GM21723 (cell line): Measurements from ENCODE around the gene PCDH9.
"Not testable (repeated sequence)": the region's sequence is repeated elsewhere in the genome, so short reads cannot be mapped to it uniquely, and the experiment has no call there.

Experiments used
- ATAC-seq: cut with Tn5 transposase; IDR thresholded peaks from one replicate; pipeline ENCODE4 v1.9.1; 2021; ENCODE audit warnings: mild to moderate bottlenecking, moderate library complexity; ENCODE audit not compliant: unreplicated experiment

PCDH9 gene

DNA sequence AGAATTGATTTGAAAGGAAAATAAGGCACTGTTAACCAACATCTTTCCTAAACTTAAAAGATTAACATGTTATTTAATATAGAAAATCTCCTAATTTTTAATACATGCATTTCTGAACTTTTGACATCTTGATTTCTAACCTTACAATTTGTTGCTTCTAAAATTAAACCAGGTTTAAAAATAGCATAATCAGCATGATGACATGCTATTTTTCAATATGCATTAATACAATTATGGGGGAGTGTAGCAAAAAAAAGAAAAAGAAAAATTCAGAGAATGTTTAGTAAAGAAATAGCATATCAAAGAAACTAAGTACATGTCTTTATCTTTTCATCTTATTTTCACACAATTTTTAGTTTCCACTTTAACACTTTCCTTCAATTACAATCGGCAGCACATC, 98.7 kb downstream of the PCDH9 start:
- ATAC-seq: no peak

DNA sequence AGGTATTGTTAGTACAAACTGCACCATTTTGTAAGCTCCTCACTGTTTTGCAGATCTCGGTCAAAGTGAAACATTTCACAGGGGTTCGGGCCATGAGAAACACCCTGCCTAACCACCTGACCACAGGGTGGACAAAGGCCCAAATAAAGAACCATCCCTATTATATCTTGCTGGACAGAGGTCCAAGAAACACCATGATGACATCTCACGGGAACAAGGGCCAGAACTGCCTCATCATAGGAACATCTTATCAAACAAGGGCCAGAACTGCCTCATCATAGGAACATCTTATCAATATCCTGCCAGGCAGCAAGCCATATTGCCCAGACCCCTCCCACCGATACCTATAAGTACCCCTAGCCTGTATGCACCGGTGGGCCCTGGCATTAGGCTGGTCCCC, 99.7 kb downstream of the PCDH9 start:
- ATAC-seq: no peak

DNA sequence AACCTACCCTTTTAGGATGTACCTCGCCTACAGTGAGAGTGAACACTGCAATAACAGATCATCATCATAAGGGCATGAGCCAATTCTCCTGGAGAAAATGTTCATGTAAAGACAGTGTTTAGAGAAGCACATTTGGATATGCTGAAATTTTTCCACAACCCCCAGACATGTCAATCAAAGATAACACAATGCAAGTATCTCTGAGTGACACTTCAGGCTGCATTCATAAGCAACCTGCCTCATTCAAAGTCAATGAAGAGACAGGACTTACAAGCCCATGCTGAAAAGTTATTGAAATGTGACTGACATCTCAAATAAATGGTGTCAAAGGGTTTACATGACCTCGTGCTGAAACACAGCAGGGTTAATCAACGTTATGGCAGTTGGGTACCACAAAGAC, 102.0 kb downstream of the PCDH9 start:
- ATAC-seq: no peak

DNA sequence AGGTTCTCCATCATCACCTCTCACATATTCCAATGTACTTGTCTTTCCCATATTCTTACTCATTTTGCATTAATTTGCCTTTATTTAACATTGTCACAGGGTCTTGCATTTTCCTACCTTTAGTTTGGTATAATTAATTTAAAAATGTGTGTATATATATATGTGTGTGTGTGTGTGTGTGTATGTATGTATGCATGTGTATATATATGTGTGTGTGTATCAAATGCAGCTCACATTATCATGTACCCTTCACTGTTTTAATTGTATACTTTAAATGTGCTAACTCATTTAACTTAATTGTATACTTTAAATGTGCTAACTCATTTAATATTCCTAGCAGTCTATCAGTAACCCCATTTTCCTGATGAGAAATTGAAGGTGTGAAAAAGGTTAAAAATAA, 104.5 kb downstream of the PCDH9 start:
- no peak for ATAC-seq

DNA sequence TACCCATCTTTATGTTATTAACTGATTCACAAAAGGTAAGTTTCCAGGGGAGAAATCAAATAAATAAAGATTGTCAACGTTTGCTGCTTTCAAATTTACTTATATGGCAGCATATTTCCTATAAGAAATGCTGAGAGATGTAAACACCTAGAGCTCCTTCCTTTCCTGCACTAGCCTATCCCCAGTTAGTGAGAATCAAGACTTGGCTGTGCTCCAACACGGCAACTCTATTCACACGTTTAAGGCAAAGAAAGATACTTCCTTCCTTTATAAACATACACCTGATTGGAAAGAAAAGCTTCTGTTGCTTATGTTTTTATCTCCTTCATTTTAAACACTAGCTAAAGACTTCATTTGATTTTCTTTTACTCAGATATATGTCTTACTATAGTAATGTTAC, 107.0 kb downstream of the PCDH9 start:
- ATAC-seq: no peak

DNA sequence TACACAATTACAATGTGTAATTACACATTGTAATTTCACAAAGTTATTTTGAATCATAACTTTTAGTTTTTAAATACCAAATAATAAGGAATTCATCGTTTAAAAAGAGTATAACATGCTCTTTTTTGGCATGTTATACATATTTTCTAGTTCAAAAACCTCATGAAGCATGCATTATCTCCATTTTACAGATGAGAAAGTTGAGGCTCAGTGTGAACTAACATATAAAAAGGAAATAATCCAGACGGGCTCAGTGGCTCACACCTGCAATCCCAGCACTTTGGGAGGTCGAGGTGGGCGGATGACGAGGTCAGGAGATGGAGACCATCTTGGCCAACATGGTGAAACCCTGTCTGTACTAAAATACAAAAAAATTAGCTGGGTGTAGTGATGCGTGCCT, 107.9 kb downstream of the PCDH9 start:
- no peak for ATAC-seq

DNA sequence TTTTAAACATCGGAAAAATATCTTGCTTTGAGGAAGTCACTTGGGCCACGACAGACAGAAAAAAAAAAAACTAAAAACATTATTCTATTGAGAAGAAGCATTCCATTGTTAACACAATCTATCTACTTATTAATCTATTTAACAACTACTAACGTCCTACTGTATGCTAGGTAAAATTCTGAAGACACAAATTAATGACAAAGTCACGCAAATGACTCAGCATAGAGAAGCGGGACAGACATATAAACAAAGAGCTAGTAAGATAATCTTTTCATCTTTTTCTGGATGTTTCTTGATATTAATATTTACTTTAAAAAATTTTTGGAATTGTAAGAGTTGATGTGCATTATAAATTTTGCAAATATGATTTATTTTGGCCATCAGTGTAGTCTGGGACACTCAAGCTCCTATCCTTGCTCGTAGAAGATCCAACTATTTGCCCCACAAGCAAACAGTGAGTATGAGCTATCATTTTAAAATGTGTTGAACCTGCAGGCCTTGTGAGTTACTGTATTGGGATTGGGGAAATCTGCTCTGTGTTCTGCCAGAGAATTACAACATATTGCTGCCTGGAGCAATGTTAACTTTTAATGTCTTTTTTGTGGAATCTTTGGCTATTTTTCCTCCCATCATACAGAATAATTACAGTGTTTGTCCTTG, 109.1 kb downstream of the PCDH9 start:
- no peak for ATAC-seq

DNA sequence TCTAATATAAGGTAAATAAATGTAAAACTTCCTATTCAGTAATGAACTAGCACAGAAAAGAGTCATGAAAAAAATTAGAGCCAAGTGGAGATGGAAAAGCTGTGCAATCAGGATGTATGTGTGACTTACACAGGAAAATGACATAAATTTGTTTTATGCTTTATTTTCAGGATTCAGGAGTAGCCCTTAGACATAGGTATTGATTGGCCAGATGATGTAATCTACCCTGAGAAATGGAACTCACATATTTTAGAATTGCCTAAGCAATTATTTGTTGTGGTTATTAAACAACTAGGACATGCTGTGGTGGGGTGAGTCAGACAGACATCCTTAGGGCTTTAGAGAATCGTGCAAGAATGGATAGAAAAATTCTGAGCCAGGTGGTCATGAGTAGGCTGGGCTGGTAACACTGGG, 110.6 kb downstream of the PCDH9 start:
- ATAC-seq: no peak

DNA sequence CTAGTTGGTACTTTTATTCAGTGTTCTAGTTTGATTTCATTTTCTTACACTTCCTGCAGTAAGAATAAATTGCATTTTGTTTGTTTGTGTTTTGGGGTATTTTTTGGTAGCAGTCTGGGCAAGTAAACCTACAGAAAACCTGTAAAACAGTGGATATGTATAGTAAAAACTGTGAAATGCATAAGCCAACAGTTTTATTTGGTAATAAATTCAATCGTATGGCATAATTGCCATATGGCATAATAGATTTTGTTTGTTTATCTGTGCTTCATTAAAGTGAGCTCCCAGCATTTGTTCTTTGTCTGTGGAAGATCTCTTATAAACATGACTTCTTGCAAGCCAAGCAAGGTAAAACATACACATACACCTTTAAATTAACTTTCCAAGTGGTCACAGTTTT, 111.9 kb downstream of the PCDH9 start:
- no peak for ATAC-seq

DNA sequence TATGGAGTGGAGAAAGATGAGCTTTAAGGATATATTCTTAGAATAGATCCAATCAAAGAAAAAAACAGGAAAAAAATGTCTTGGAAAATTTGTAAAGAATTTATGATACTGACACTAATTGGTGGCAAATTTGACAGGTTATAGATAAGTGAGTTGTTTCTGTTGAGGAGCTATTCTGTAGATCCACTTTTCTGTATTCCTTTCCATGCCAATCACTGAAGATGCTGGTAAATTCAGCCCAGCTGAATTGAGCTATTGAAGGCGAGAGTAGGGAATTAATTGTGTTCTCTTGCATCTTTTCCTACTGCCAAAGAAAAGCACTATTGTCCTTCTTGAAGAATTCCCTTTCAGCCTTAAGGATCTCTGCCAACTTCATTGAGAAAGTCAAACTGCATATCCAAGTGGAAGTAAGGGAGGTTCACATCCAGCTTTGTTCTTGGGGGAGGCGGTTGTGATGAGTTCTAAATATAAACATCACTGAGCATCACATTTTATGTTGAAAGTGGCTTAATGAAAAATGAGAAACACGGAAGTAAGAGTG, 113.1 kb downstream of the PCDH9 start:
- no peak for ATAC-seq

DNA sequence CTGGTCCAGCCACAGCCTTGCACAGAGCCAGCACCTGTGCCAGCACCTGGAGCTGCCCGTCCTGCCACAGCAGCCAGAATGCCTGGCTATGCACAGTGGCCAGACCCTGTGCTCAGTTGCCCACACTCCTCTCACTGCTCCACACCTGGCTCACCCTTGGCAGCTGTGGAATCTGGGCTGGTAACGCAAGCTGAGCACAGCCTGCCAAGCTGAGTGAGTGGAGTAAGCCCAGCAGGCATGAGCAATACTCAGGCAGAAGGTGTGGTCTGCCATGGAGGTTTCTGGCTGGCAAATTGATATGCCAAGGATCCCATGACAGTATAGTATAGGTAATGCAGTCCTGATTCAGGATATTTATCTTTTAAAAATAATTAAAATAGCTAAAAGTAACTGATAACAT, 122.2 kb downstream of the PCDH9 start:
- ATAC-seq: no peak

DNA sequence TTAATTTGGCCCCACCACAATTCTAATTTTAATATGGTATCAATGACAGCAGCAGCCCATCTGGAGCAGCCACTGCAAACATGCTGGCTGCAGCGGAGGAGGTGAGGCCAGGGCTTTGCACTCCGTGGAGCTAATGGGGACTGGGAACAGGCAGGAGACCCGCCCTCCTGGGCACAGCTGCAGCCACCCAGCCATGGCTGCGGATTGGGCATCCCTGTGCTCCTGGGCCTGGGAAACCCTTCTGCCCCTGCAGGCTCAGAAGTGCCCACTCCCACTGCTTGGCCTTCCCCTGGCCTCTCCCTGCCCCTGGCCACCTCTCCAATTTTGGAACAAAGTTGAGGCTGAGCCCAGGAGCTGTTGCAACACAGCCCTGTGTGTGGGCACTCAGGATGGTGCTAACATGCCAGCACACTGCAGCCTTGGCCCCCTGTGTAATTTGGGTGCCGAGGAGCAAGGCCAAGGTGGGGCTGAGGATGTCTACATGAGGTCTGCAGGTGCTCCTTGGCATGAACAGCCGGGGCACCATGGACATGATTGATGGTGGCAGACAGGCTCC, 123.6 kb downstream of the PCDH9 start:
- ATAC-seq: no peak

DNA sequence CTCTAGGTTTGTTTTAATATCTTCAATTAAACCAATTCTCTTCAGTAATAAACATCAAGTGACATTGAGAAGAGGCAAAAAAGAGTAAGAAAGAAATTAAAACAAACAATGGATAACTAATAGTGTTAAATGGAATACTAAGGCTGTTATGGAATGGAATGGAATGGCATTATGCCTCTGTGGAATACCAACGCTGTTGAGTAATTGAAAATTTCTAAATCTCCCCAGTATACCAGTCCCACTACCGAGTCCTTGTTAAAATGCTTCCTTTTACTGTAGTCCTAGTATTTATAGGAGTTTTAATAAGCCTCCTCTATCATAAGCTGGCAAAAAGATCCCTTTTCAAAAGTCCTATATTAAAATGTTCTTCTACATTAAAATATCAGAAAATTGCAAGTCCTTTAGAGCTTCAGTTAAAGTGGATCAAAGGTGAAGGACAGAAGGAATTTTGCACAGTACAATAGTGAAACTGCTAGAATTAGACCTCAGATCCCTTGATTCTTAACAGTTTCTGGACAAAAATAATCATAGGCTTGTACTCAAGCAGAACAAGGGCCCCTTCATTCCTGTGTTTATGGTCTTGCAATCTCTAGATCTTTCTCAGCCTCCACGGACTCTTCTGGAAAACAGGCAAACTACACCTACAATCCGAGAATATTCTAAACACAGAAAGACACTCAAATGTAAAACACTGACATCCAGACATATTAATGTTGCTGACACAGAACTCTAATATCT, 128.2 kb downstream of the PCDH9 start:
- ATAC-seq: no peak

DNA sequence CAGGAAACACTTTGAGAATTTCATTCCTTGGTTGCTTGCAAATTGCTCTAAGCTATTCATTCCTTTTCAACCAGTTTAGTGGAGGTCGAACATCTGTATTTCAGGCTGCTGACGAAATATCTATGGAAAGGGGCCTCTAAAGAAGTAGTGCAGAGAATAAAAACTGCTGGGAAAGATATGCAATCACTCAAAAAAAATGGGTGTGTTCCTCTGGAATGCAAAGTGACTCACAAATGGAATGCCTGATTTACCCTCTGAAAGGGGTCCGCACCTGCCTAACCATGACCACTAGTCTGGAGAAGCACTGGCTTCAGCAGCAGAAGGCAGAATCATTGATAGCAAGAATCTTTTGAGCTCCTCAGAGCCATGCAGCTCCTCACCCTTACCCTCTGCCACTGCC, 129.4 kb downstream of the PCDH9 start:
- no peak for ATAC-seq

DNA sequence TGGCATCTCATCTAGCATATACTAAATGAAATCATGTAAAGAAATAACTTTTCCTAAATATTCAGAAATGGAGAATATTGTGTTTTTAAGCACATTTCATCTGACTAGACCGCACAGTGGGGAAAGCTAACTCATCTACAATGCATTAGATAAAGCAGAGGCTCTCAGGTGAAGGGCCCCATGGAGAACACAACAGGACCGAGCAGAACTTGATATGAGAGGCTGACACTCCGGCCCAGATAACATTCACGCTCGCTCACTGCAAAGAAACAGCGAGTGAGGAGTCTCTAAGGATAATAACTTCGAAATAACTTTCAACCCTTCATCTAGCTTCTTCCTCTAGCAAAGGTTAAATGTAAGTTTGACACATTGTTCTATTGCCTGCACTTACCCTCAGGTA, 130.6 kb downstream of the PCDH9 start:
- no peak for ATAC-seq

DNA sequence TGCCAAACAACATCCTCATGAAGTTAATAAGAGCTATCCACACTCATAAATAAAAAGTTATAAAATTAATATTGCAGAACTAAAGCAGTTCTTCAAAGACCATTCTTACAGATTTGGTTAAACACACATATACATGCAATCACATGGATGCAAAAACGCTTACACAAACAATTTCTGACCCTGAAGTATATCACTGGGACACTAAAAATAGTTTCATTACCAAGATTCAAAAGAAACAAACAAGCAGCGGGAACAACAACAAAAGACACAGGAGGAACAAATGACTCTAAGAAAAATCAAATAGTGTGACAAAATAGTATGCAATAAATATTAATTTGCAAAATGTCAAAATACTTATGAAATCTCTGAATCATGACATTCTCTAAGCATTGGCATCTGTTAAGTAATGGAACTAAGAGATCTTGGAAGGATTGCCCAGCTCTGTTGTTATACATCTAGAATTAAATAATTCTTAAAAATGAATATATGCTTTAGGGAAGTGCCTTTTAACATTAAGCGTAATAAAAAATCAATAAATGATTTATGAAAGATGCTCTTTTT, 132.2 kb downstream of the PCDH9 start:
- no peak for ATAC-seq

DNA sequence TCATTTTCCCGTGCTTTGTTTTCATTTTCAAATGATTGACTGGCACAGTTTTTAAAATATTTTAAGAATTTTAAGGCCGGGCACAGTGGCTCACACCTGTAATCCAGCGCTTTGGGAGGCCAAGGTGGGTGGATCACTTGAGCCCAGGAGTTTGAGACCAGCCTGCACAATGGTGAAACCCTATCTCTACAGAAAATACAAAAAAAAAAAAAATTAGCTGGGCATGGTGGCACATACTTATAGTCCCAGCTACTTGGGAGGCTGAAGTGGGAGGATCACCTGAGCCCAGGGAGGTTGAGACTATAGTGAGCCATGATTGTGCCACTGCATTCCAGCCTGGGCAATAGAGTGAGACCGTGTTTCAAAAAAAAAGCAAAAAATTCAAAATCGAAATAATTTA, 133.2 kb downstream of the PCDH9 start:
- ATAC-seq: not testable (repeated sequence)

DNA sequence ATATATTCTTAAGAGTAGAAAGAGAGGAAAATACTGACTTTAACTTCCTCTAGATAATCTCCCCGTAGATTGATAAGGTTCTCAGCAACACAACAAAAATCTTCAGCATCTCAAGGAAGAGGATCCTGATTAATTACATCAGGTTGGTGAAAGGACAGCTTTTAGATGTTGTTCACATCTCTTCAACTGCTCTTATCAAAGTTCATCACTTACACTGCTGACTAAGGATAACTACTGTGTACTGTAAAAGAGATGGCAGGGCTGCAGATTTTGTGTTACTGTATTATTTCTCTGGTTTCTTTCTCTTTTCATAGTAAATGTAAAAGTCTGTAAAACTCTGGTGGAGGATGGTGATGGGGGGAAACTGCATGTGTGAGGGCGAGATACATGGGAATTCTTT, 133.7 kb downstream of the PCDH9 start:
- ATAC-seq: no peak

DNA sequence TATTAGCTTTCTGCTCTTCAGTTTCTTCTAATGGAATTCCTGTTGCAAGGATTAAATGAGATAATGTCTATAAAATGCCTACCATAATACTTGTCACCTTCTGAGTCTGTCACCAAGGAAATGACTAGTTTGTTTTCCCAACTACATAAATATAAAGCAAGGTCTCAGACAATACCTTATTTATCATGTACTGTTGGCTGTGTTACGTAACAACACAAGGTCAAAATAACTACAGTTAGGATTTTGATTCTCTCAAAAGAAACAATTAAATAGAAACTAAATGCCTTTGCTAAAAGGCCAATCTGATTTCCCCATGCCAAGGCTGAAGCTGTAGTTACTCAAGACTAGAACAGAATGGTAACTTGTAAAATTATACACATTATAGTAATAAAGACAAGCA, 134.5 kb downstream of the PCDH9 start:
- ATAC-seq: no peak

DNA sequence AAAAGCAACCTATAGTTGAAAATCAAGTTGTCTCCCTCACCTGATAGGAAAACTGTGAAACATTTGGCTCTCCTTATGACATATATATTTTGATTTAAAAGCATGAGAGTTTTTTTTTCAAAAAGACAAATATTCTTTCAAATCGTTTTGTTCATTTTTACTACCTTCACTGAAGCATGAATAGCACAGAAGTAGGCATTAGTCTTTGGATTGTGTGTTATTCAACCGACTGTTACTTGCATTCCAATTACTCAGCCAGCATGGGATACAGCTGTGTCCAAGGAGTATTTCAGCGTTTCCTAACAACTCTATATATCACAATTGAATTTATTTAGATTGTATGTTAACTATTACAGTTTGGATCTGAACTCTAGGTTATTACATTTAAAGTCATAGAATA, 135.2 kb downstream of the PCDH9 start:
- no peak for ATAC-seq

DNA sequence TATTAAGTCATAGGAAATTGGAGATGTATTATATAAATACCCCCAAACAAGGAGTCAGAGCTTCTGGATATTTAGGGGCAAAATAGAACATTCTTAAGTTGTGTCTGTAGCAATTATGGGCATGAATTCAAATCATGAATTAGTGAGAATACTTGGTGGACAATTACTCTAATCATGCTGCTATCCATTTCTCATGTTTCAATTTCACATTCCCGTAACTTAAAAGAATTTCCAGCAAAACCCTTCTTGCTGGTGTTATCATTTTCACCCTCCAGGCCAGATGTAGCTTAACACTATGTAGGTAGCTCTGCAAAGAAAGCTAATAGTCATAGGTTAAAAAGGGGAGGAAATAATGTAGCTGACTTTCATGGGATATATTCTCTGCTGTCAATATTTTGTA, 136.1 kb downstream of the PCDH9 start:
- ATAC-seq: no peak

DNA sequence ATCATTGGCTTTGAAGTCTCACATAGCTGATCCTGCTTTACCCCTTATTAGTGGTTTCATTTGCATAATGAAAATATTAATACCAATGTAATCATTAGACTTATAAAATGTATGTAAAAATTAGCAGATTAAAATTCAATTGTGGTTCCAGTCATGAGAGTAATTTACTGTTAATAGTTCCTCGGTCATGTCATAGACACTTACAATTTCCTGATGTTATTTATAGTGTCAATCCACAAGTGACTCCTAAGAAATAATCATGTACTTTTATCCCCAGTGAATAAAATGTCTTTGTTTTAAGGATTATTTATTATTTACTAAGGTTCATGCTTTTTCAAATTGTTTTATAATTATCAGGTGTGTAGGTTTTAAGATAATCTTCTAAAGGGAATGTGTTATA, 138.5 kb downstream of the PCDH9 start:
- no peak for ATAC-seq
